HL-60 (cell line): ENCODE data around the gene IMMP2L.

Experiments
- POLR2AphosphoS5 ChIP-seq: IDR thresholded peaks from 2 replicates; pipeline ENCODE4 v1.6.1; 2012; ENCODE audit warnings: low read depth
- TF ChIP-seq, protein P1 (sequence below): IDR thresholded peaks from one replicate; pipeline ENCODE4 v1.5.1; 2011; ENCODE audit warnings: low read length, control low read depth, inconsistent platforms; ENCODE audit not compliant: insufficient read depth
- TF ChIP-seq, protein P2 (sequence below): IDR thresholded peaks from 2 replicates; pipeline ENCODE4 v1.6.1; 2012; ENCODE audit warnings: low read depth; ENCODE audit not compliant: insufficient replicate concordance

DNA sequence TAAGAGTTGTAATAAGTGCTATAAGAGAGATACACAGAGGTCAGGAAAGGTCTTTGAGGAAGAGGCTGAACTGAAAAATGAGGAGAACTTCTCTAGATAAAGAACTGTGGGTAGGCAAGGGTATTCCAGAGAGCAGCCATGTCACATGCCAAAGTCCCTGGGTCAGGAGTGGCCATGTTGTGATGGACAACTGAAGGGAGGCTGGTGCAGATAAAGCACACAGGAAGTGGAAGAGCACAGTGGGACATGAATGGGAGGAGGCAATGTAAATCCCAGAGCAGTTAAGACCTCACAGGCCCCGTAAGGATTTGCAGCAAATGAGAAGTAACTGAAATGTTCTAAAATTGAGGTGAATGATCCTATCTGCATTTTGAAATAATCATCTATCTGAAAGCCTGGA, 37.2 kb downstream of the IMMP2L start:
- TF ChIP-seq, protein P1, sequence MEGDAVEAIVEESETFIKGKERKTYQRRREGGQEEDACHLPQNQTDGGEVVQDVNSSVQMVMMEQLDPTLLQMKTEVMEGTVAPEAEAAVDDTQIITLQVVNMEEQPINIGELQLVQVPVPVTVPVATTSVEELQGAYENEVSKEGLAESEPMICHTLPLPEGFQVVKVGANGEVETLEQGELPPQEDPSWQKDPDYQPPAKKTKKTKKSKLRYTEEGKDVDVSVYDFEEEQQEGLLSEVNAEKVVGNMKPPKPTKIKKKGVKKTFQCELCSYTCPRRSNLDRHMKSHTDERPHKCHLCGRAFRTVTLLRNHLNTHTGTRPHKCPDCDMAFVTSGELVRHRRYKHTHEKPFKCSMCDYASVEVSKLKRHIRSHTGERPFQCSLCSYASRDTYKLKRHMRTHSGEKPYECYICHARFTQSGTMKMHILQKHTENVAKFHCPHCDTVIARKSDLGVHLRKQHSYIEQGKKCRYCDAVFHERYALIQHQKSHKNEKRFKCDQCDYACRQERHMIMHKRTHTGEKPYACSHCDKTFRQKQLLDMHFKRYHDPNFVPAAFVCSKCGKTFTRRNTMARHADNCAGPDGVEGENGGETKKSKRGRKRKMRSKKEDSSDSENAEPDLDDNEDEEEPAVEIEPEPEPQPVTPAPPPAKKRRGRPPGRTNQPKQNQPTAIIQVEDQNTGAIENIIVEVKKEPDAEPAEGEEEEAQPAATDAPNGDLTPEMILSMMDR: no peak
- no peak for TF ChIP-seq POLR2AphosphoS5
- TF ChIP-seq, protein P2, sequence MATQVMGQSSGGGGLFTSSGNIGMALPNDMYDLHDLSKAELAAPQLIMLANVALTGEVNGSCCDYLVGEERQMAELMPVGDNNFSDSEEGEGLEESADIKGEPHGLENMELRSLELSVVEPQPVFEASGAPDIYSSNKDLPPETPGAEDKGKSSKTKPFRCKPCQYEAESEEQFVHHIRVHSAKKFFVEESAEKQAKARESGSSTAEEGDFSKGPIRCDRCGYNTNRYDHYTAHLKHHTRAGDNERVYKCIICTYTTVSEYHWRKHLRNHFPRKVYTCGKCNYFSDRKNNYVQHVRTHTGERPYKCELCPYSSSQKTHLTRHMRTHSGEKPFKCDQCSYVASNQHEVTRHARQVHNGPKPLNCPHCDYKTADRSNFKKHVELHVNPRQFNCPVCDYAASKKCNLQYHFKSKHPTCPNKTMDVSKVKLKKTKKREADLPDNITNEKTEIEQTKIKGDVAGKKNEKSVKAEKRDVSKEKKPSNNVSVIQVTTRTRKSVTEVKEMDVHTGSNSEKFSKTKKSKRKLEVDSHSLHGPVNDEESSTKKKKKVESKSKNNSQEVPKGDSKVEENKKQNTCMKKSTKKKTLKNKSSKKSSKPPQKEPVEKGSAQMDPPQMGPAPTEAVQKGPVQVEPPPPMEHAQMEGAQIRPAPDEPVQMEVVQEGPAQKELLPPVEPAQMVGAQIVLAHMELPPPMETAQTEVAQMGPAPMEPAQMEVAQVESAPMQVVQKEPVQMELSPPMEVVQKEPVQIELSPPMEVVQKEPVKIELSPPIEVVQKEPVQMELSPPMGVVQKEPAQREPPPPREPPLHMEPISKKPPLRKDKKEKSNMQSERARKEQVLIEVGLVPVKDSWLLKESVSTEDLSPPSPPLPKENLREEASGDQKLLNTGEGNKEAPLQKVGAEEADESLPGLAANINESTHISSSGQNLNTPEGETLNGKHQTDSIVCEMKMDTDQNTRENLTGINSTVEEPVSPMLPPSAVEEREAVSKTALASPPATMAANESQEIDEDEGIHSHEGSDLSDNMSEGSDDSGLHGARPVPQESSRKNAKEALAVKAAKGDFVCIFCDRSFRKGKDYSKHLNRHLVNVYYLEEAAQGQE: no peak
